ENCODE data around the gene DPH7. TPM values are rescaled to one million over a fixed set of nuclear protein-coding genes. Genes with fewer than 3 reads are reported as not detected.

Gene DPH7
- total RNA-seq, 1 experiment from 2014 or later, result 43.9 TPM

DNA sequence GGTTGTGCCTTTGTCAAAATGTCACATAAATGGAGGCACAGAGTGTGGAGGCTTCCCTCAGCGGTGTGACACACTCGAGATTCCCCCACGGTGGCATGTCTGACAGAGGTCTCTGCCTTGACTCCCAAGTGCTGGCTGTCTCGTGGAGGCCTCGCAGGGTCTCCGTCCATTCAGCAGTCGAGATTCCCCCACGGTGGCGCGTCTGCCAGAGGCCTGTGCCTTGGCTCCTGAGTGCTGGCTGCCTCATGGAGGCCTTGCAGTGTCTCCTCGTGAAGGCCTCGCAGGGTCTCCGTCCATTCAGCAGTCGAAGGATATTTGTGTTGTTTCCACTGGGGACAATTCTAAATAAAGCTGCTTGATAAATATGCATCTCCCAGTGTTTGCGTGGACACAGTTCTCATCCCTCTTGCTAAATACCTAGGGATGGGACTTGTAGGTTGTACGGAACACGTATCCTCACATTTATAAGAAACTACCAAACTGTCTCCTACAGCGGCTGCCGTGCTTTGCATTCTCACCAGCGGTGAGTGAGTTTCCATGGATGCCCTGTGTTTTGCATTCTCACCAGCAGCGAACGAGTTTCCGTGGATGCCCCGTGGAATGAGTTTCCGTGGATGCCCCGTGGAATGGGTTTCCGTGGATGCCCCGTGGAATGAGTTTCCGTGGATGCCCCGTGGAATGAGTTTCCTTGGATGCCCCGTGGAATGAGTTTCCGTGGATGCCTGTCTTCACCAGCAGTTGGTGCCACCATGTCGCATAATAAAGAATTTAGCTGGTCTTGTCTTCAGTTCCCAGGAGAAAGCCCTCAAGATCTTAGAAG, 54.4 kb downstream of the DPH7 start:
- no peak for ATAC-seq
- TF ChIP-seq, protein P1, sequence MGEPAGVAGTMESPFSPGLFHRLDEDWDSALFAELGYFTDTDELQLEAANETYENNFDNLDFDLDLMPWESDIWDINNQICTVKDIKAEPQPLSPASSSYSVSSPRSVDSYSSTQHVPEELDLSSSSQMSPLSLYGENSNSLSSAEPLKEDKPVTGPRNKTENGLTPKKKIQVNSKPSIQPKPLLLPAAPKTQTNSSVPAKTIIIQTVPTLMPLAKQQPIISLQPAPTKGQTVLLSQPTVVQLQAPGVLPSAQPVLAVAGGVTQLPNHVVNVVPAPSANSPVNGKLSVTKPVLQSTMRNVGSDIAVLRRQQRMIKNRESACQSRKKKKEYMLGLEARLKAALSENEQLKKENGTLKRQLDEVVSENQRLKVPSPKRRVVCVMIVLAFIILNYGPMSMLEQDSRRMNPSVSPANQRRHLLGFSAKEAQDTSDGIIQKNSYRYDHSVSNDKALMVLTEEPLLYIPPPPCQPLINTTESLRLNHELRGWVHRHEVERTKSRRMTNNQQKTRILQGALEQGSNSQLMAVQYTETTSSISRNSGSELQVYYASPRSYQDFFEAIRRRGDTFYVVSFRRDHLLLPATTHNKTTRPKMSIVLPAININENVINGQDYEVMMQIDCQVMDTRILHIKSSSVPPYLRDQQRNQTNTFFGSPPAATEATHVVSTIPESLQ (CRISPR knock-in tag; IDR thresholded peaks at IDR 0.05), result no peak
- TF ChIP-seq, protein P2, sequence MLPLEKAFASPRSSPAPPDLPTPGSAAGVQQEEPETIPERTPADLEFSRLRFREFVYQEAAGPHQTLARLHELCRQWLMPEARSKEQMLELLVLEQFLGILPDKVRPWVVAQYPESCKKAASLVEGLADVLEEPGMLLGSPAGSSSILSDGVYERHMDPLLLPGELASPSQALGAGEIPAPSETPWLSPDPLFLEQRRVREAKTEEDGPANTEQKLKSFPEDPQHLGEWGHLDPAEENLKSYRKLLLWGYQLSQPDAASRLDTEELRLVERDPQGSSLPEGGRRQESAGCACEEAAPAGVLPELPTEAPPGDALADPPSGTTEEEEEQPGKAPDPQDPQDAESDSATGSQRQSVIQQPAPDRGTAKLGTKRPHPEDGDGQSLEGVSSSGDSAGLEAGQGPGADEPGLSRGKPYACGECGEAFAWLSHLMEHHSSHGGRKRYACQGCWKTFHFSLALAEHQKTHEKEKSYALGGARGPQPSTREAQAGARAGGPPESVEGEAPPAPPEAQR (CRISPR knock-in tag; IDR thresholded peaks at IDR 0.05), result no peak
- no peak for TF ChIP-seq PRRX2 (CRISPR knock-in tag; IDR thresholded peaks at IDR 0.05)
- no peak for TF ChIP-seq NFATC4 (CRISPR knock-in tag; IDR thresholded peaks at IDR 0.05)
- TF ChIP-seq ZNF121 (CRISPR knock-in tag; IDR thresholded peaks at IDR 0.05), result no peak
- TF ChIP-seq, protein P3, sequence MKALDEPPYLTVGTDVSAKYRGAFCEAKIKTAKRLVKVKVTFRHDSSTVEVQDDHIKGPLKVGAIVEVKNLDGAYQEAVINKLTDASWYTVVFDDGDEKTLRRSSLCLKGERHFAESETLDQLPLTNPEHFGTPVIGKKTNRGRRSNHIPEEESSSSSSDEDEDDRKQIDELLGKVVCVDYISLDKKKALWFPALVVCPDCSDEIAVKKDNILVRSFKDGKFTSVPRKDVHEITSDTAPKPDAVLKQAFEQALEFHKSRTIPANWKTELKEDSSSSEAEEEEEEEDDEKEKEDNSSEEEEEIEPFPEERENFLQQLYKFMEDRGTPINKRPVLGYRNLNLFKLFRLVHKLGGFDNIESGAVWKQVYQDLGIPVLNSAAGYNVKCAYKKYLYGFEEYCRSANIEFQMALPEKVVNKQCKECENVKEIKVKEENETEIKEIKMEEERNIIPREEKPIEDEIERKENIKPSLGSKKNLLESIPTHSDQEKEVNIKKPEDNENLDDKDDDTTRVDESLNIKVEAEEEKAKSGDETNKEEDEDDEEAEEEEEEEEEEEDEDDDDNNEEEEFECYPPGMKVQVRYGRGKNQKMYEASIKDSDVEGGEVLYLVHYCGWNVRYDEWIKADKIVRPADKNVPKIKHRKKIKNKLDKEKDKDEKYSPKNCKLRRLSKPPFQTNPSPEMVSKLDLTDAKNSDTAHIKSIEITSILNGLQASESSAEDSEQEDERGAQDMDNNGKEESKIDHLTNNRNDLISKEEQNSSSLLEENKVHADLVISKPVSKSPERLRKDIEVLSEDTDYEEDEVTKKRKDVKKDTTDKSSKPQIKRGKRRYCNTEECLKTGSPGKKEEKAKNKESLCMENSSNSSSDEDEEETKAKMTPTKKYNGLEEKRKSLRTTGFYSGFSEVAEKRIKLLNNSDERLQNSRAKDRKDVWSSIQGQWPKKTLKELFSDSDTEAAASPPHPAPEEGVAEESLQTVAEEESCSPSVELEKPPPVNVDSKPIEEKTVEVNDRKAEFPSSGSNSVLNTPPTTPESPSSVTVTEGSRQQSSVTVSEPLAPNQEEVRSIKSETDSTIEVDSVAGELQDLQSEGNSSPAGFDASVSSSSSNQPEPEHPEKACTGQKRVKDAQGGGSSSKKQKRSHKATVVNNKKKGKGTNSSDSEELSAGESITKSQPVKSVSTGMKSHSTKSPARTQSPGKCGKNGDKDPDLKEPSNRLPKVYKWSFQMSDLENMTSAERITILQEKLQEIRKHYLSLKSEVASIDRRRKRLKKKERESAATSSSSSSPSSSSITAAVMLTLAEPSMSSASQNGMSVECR (CRISPR knock-in tag; IDR thresholded peaks at IDR 0.05; ENCODE audit: borderline replicate concordance), result no peak
- no peak for TF ChIP-seq KAT7 (CRISPR knock-in tag; IDR thresholded peaks at IDR 0.05; ENCODE audit: borderline replicate concordance)
- TF ChIP-seq, protein P4, sequence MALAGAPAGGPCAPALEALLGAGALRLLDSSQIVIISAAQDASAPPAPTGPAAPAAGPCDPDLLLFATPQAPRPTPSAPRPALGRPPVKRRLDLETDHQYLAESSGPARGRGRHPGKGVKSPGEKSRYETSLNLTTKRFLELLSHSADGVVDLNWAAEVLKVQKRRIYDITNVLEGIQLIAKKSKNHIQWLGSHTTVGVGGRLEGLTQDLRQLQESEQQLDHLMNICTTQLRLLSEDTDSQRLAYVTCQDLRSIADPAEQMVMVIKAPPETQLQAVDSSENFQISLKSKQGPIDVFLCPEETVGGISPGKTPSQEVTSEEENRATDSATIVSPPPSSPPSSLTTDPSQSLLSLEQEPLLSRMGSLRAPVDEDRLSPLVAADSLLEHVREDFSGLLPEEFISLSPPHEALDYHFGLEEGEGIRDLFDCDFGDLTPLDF (CRISPR knock-in tag; IDR thresholded peaks at IDR 0.05), result no peak
- no peak for TF ChIP-seq SMAD3 (CRISPR knock-in tag; IDR thresholded peaks at IDR 0.05; ENCODE audit: borderline replicate concordance)
- TF ChIP-seq FOXJ3 (CRISPR knock-in tag; IDR thresholded peaks at IDR 0.05; ENCODE audit: borderline replicate concordance), result no peak
- TF ChIP-seq, protein P5, sequence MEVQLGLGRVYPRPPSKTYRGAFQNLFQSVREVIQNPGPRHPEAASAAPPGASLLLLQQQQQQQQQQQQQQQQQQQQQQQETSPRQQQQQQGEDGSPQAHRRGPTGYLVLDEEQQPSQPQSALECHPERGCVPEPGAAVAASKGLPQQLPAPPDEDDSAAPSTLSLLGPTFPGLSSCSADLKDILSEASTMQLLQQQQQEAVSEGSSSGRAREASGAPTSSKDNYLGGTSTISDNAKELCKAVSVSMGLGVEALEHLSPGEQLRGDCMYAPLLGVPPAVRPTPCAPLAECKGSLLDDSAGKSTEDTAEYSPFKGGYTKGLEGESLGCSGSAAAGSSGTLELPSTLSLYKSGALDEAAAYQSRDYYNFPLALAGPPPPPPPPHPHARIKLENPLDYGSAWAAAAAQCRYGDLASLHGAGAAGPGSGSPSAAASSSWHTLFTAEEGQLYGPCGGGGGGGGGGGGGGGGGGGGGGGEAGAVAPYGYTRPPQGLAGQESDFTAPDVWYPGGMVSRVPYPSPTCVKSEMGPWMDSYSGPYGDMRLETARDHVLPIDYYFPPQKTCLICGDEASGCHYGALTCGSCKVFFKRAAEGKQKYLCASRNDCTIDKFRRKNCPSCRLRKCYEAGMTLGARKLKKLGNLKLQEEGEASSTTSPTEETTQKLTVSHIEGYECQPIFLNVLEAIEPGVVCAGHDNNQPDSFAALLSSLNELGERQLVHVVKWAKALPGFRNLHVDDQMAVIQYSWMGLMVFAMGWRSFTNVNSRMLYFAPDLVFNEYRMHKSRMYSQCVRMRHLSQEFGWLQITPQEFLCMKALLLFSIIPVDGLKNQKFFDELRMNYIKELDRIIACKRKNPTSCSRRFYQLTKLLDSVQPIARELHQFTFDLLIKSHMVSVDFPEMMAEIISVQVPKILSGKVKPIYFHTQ (CRISPR knock-in tag; IDR thresholded peaks at IDR 0.05), result no peak
- no peak for TF ChIP-seq NR1H2 (CRISPR knock-in tag; IDR thresholded peaks at IDR 0.05)
- TF ChIP-seq ZNF219 (CRISPR knock-in tag; IDR thresholded peaks at IDR 0.05; ENCODE audit: borderline replicate concordance), result no peak
- POLR2A ChIA-PET, result no interaction called here

More for the DNA sequence above, 54.4 kb downstream of the DPH7 start:
- no peak for DNase-seq (ENCODE audit: low spot score)
- Mint-ChIP-seq H3K36me3 (no peaks in the 10 kb centered on the region), H3K27me3 (ENCODE audit: low read depth) (no peaks in the 10 kb centered on the region), H3K9me3 (no peaks in the 10 kb centered on the region), H3K27ac (peak overlapping the region; percentile 24; the same call in 1 of the 2 replicates), H3K4me1 (no peaks in the 10 kb centered on the region), H3K4me3 (no peak overlapping the region)
- CTCF ChIA-PET, result interaction anchor here (0.8 to 2.7 kb wide), 2 partner anchors 11 to 15 kb away, joined by 3 to 11 read pairs; no protein-coding TSS in a partner anchor
